PC-9 (cell line): Measurements from ENCODE around the gene TNFSF4. TPM values are rescaled to one million over a fixed set of nuclear protein-coding genes. Genes with fewer than 3 reads are reported as not detected.

Experiments used
- BruUV-seq: library from RNA; stranded (reverse); fragments of 400-500 nt; replicated peaks from 2 replicates; lab custom pipeline; 2021; lab: Mats Ljungman, UMichigan
- CTCF ChIA-PET: fragments of 300-600 bp; sonication (Branson Sonifier 250); formaldehyde crosslinking; loops from one replicate; lab custom pipeline; 2022; ENCODE audit warnings: antibody characterized with exemption; lab: Charles Lee
- POLR2A ChIA-PET: fragments of 300-600 bp; sonication (Branson Sonifier 250); formaldehyde crosslinking; loops from one replicate; lab custom pipeline; 2022; ENCODE audit warnings: antibody characterized with exemption; ENCODE audit not compliant: unreplicated experiment; lab: Charles Lee
- DNase-seq, 2 experiments: peaks; one replicate each; pipeline versions ENCODE4 v3.0.0 to v3.0.0-alpha.2; 2015 to 2022; ENCODE audit warnings: mixed read lengths in 1 of 2
- H2AFZ ChIP-seq: fragments of 200-600 bp; sonication (generic); 2 replicates; pipeline ENCODE4 v1.8.1; 2017; ENCODE audit warnings: antibody characterized with exemption
- H3F3A ChIP-seq: fragments of 200-600 bp; sonication (generic); 2 replicates; pipeline ENCODE4 v1.8.1; 2017; ENCODE audit warnings: antibody characterized with exemption, mild to moderate bottlenecking, low read depth; ENCODE audit not compliant: insufficient read depth
- H3K27ac ChIP-seq: fragments of 200-600 bp; sonication (generic); 2 replicates; pipeline ENCODE4 v1.6.1; 2016; ENCODE audit warnings: mixed run types
- H3K27me3 ChIP-seq: fragments of 200-600 bp; sonication (generic); 2 replicates; pipeline ENCODE4 v1.6.1; 2016; ENCODE audit warnings: low read depth, mixed run types; ENCODE audit not compliant: insufficient read depth
- H3K36me3 ChIP-seq: fragments of 200-600 bp; sonication (generic); 2 replicates; pipeline ENCODE4 v1.6.1; 2016; ENCODE audit warnings: low read depth, mixed run types
- H3K4me1 ChIP-seq: fragments of 200-600 bp; sonication (generic); replicated peaks from 2 replicates; pipeline ENCODE4 v1.6.1; 2016; ENCODE audit warnings: mixed run types; ENCODE audit not compliant: insufficient read depth
- H3K4me2 ChIP-seq: fragments of 200-600 bp; sonication (generic); 2 replicates; pipeline ENCODE4 v1.6.1; 2017; ENCODE audit warnings: mixed run types
- H3K4me3 ChIP-seq: fragments of 200-600 bp; sonication (generic); 2 replicates; pipeline ENCODE4 v1.6.1; 2016; ENCODE audit warnings: mixed run types
- H3K79me2 ChIP-seq: fragments of 200-600 bp; sonication (generic); 2 replicates; pipeline ENCODE4 v1.6.1; 2017; ENCODE audit warnings: low read depth, mixed run types
- H3K9me2 ChIP-seq: fragments of 200-600 bp; sonication (generic); 2 replicates; pipeline ENCODE4 v1.8.1; 2017; ENCODE audit warnings: mild to moderate bottlenecking; ENCODE audit not compliant: insufficient read depth
- H3K9me3 ChIP-seq: fragments of 200-600 bp; sonication (generic); 2 replicates; pipeline ENCODE4 v1.8.1; 2016; ENCODE audit warnings: low read depth; ENCODE audit not compliant: insufficient read depth
- H4K20me1 ChIP-seq: fragments of 200-600 bp; sonication (generic); 2 replicates; pipeline ENCODE4 v1.8.1; 2017; ENCODE audit not compliant: insufficient read depth
- EZH2 ChIP-seq: fragments of 200-600 bp; sonication (generic); IDR thresholded peaks from 2 replicates; pipeline ENCODE4 v1.8.0; 2017; ENCODE audit warnings: antibody characterized with exemption, low read depth
- intact Hi-C: fragments of 100-400 bp; cut with micrococcal nuclease; formaldehyde crosslinking; loops from one replicate; pipeline ENCODE4 v1.10.0; 2022; ENCODE audit not compliant: unreplicated experiment
- total RNA-seq: library from RNA; stranded (reverse); gene quantifications from 2 replicates; pipeline ENCODE4 v1.2.3, GENCODE V29; 2021
- TF ChIP-seq, protein P1 (sequence below): fragments of 200-600 bp; sonication (generic); conservative IDR thresholded peaks from 2 replicates; pipeline ENCODE4 v1.6.1; 2017; ENCODE audit warnings: mixed run types, antibody characterized with exemption, mild to moderate bottlenecking, moderate library complexity

The TNFSF4 gene
- total RNA-seq, 1 experiment from 2014 or later: 1.5 TPM

DNA sequence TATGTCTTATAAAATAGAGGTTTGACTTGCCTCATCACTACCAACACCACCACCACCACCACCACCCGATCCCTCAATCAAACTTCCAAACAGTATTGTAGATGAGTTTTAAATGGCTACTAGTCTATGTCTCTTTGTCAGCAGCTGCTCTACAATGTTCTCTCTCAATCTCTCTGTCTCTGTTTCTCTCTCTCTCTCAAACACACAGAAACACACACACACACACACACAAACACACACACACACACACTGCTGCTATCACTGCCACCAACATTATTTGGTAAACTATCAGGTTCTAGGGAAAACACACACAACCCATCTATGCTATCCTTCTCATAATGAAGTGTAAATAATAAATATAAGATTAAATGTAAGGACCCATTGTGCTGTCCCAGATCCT is 2.4 kb downstream of the TNFSF4 start:
- Histone ChIP-seq H4K20me1 (no peaks in the 10 kb centered on the region), H3K9me2 (no peaks in the 10 kb centered on the region), H3K36me3 (no peaks in the 10 kb centered on the region), H3F3A (no peaks in the 10 kb centered on the region), H3K9me3 (no peaks in the 10 kb centered on the region), H3K79me2 (no peaks in the 10 kb centered on the region), H3K4me2 (no peak overlapping the region), H3K27ac (no peak overlapping the region), H3K27me3 (no peaks in the 10 kb centered on the region), H3K4me1 (no peaks in the 10 kb centered on the region), H3K4me3 (no peak overlapping the region), H2AFZ (no peak overlapping the region)
- no TSS peak for BruUV-seq
- CTCF ChIA-PET: interaction anchor here (5.2 kb wide), 1 partner anchor 379 kb away, joined by 23 read pairs; no protein-coding TSS in a partner anchor
- no peak for TF ChIP-seq EZH2
- TF ChIP-seq, protein P1, sequence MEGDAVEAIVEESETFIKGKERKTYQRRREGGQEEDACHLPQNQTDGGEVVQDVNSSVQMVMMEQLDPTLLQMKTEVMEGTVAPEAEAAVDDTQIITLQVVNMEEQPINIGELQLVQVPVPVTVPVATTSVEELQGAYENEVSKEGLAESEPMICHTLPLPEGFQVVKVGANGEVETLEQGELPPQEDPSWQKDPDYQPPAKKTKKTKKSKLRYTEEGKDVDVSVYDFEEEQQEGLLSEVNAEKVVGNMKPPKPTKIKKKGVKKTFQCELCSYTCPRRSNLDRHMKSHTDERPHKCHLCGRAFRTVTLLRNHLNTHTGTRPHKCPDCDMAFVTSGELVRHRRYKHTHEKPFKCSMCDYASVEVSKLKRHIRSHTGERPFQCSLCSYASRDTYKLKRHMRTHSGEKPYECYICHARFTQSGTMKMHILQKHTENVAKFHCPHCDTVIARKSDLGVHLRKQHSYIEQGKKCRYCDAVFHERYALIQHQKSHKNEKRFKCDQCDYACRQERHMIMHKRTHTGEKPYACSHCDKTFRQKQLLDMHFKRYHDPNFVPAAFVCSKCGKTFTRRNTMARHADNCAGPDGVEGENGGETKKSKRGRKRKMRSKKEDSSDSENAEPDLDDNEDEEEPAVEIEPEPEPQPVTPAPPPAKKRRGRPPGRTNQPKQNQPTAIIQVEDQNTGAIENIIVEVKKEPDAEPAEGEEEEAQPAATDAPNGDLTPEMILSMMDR: no peak
- intact Hi-C loops: loop anchor here (5.0 kb wide), 3 partner anchors 212 to 287 kb away; no protein-coding TSS in a partner anchor
- DNase-seq: no peak
- POLR2A ChIA-PET: interaction anchor here (0.5 to 0.7 kb wide), 2 partner anchors 88 to 381 kb away, joined by 3 to 4 read pairs; no protein-coding TSS in a partner anchor

DNA sequence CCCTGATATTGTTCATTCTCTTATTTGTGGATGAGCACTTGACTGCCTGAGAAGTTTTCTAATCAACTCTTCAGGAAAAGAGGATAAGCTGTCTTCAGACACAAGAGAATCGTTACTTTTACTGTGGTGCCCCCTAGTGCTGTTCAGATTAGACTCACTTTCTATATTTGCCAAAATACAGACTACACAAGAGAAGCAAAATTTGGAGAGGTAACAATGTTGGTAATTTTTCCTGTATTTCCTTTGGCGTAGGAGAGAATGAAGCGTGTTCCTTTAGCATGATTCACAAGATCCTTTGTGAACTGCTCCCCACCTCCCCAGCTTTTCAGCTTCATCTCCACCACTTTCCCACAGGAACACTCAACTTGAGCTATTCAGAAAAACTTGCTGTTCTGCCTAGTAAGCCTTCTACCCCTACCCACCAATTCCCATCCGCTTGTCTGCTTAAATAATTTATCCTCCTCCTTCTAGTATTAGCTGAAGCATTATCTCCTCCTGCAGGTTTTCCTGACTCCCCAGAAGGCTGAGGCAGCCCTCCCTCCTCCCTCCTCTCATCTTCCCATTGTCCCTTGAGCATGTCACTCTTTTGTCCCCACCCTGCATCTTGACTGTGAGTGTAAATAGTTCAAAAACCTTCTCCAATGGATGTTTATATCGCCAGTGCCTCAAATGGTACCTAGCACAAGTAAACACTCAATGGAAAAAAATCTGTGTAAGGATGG is 4.5 kb downstream of the TNFSF4 start:
- no peak for TF ChIP-seq EZH2
- TF ChIP-seq, protein P1: peak; percentile 78
- Histone ChIP-seq H3K79me2 (no peaks in the 10 kb centered on the region), H2AFZ (no peak overlapping the region), H3K9me2 (no peaks in the 10 kb centered on the region), H3K36me3 (no peaks in the 10 kb centered on the region), H3K4me3 (no peak overlapping the region), H3K4me2 (no peak overlapping the region), H3K27me3 (no peaks in the 10 kb centered on the region), H3K4me1 (no peaks in the 10 kb centered on the region), H3K27ac (no peak overlapping the region), H3K9me3 (no peaks in the 10 kb centered on the region), H3F3A (no peaks in the 10 kb centered on the region), H4K20me1 (no peaks in the 10 kb centered on the region)
- intact Hi-C loops: loop anchor here (1.0 to 5.0 kb wide), 6 partner anchors 146 to 457 kb away; no protein-coding TSS in a partner anchor
- peak in 1 of 2 experiments; percentile 33 for DNase-seq
- ChIA-PET CTCF (interaction anchor here (0.5 to 5.2 kb wide), 3 partner anchors 376 to 1541 kb away, joined by 3 to 23 read pairs (median 15); no protein-coding TSS in a partner anchor), POLR2A (interaction anchor here (0.6 kb wide), 1 partner anchor 920 kb away, joined by 6 read pairs; no protein-coding TSS in a partner anchor)
- no TSS peak for BruUV-seq

DNA sequence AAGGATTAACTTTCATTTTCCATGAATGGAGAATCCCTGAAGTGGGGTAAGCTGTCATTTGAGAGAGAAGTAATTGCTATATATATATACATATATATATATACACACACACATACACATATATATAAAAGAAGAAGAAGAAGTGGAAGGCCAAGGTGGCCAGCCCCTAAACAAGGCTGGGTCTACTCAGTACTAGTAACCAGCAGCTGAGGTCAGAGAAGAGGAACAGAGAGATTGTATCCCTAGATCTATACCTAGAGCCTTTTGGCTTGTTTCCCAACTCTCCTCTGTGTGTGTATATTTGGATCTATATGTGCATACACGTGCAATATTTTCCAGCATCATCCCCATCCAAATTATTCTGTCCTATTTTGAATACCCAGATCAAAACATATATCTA is 5.2 kb downstream of the TNFSF4 start:
- Histone ChIP-seq H3K27me3 (no peaks in the 10 kb centered on the region), H3K36me3 (no peaks in the 10 kb centered on the region), H3K9me2 (no peaks in the 10 kb centered on the region), H3K4me1 (no peaks in the 10 kb centered on the region), H3K79me2 (no peaks in the 10 kb centered on the region), H2AFZ (no peak overlapping the region), H3K4me2 (no peak overlapping the region), H3K9me3 (no peaks in the 10 kb centered on the region), H4K20me1 (no peaks in the 10 kb centered on the region), H3F3A (no peaks in the 10 kb centered on the region), H3K27ac (no peak overlapping the region), H3K4me3 (no peak overlapping the region)
- intact Hi-C loops: loop anchor here (1.0 to 5.0 kb wide), 6 partner anchors 145 to 457 kb away; no protein-coding TSS in a partner anchor
- ChIA-PET POLR2A (interaction anchor here (0.7 kb wide), 1 partner anchor 457 kb away, joined by 6 read pairs; no protein-coding TSS in a partner anchor), CTCF (interaction anchor here (0.5 to 5.2 kb wide), 5 partner anchors 12 to 1542 kb away, joined by 3 to 23 read pairs (median 6); no protein-coding TSS in a partner anchor)
- no peak for DNase-seq
- TF ChIP-seq, protein P1: no peak
- TF ChIP-seq EZH2: no peak
- BruUV-seq: no TSS peak
